HFFc6 (cell line): ENCODE measurements around the gene AP3B2. TPM values are rescaled to one million over a fixed set of nuclear protein-coding genes. Genes with fewer than 3 reads are reported as not detected.

ENCODE experiments used
- DNase-seq: peaks from one replicate; pipeline ENCODE4 v3.0.0-alpha.2; 2018
- H3K27ac Mint-ChIP-seq: 2 replicates; pipeline ENCODE4 v1.8.0; 2020; ENCODE audit warnings: mild to moderate bottlenecking, mixed read lengths
- H3K27me3 Mint-ChIP-seq: 2 replicates; pipeline ENCODE4 v1.8.0; 2021; ENCODE audit warnings: mild to moderate bottlenecking, moderate library complexity, mixed read lengths; ENCODE audit not compliant: insufficient read depth
- H3K36me3 Mint-ChIP-seq: 2 replicates; pipeline ENCODE4 v1.8.0; 2021; ENCODE audit warnings: low read depth, mixed read lengths
- H3K4me1 Mint-ChIP-seq: 2 replicates; pipeline ENCODE4 v1.8.0; 2020; ENCODE audit warnings: low read depth, mixed read lengths
- H3K4me3 Mint-ChIP-seq: 2 replicates; pipeline ENCODE4 v1.8.0; 2020; ENCODE audit warnings: mild to moderate bottlenecking, moderate library complexity, mixed read lengths
- H3K9me3 Mint-ChIP-seq: 2 replicates; pipeline ENCODE4 v1.8.0; 2020; ENCODE audit warnings: mild to moderate bottlenecking, mixed read lengths
- CTCF ChIP-seq: fragments of 200-600 bp; sonication (generic); IDR thresholded peaks from 2 replicates; pipeline ENCODE4 v1.5.0; 2021; ENCODE audit warnings: antibody characterized with exemption, mild to moderate bottlenecking
- total RNA-seq, 6 experiments: library from RNA; stranded (reverse); fragmentation: NEBNext Ultra II Directional; extraction: Animal tissue kit (Norgen Biotek cat#: 25700); gene quantifications; 2 replicates in 1 of 6; 3 replicates in 5 of 6; pipeline ENCODE4 v1.2.3, GENCODE V29; 2021

AP3B2 gene
- total RNA-seq, 6 experiments from 2014 or later = not detected

- TF ChIP-seq CTCF = no peak
- H3K36me3 Mint-ChIP-seq = no peaks in the 10 kb centered on the region
- H3K27ac Mint-ChIP-seq = no peak overlapping the region
- H3K9me3 Mint-ChIP-seq = no peaks in the 10 kb centered on the region
- peaks cover 5% of the 10 kb centered on the region for H3K27me3 Mint-ChIP-seq
- no peak for DNase-seq
- H3K4me3 Mint-ChIP-seq = no peak overlapping the region
- H3K4me1 Mint-ChIP-seq = no peaks in the 10 kb centered on the region
These were observed 39.0 kb downstream of the AP3B2 start for GRCh38 chr15:82670699-82671098.

- no peak overlapping the region for H3K4me3 Mint-ChIP-seq
- peaks cover 3% of the 10 kb centered on the region for H3K27me3 Mint-ChIP-seq
- no peaks in the 10 kb centered on the region for H3K36me3 Mint-ChIP-seq
- no peaks in the 10 kb centered on the region for H3K4me1 Mint-ChIP-seq
- H3K9me3 Mint-ChIP-seq = 0 out of 2 replicates have a peak, but pooled peaks cover 3% of the 10 kb centered on the region
- no peak for TF ChIP-seq CTCF
- H3K27ac Mint-ChIP-seq = no peak overlapping the region
- DNase-seq = no peak
These were observed 43.1 kb downstream of the AP3B2 start for GRCh38 chr15:82666606-82667005.

GRCh38 chr15:82664021-82664420, 45.7 kb downstream of the AP3B2 start:
- H3K27ac Mint-ChIP-seq = no peak overlapping the region
- no peak for TF ChIP-seq CTCF
- no peaks in the 10 kb centered on the region for H3K36me3 Mint-ChIP-seq
- DNase-seq = no peak
- H3K4me1 Mint-ChIP-seq = no peaks in the 10 kb centered on the region
- H3K4me3 Mint-ChIP-seq = no peak overlapping the region
- H3K9me3 Mint-ChIP-seq = 0 out of 2 replicates have a peak, but pooled peaks cover 3% of the 10 kb centered on the region
- peaks cover 6% of the 10 kb centered on the region for H3K27me3 Mint-ChIP-seq

GRCh38 chr15:82663186-82663600, 46.5 kb downstream of the AP3B2 start:
- Mint-ChIP-seq H3K27ac (no peak overlapping the region), H3K27me3 (peaks cover 6% of the 10 kb centered on the region), H3K36me3 (no peaks in the 10 kb centered on the region), H3K4me1 (no peaks in the 10 kb centered on the region), H3K9me3 (0 out of 2 replicates have a peak, but pooled peaks cover 3% of the 10 kb centered on the region), H3K4me3 (no peak overlapping the region)
- DNase-seq = no peak
- TF ChIP-seq CTCF = no peak

- Mint-ChIP-seq H3K27ac (no peak overlapping the region), H3K9me3 (0 out of 2 replicates have a peak, but pooled peaks cover 3% of the 10 kb centered on the region), H3K4me1 (no peaks in the 10 kb centered on the region), H3K36me3 (no peaks in the 10 kb centered on the region), H3K4me3 (no peak overlapping the region), H3K27me3 (peaks cover 6% of the 10 kb centered on the region)
- TF ChIP-seq CTCF = no peak
- DNase-seq = no peak
These were observed 47.0 kb downstream of the AP3B2 start for GRCh38 chr15:82662641-82663040.

- no peaks in the 10 kb centered on the region for H3K4me1 Mint-ChIP-seq
- DNase-seq = no peak
- H3K36me3 Mint-ChIP-seq = no peaks in the 10 kb centered on the region
- H3K4me3 Mint-ChIP-seq = no peak overlapping the region
- no peak overlapping the region for H3K27ac Mint-ChIP-seq
- 0 out of 2 replicates have a peak, but pooled peaks cover 3% of the 10 kb centered on the region for H3K9me3 Mint-ChIP-seq
- peaks cover 3% of the 10 kb centered on the region for H3K27me3 Mint-ChIP-seq
- TF ChIP-seq CTCF = no peak
These were observed 49.3 kb downstream of the AP3B2 start for GRCh38 chr15:82660378-82660777.
